Activated naive CD4-positive, alpha-beta T cell treated with anti-CD3 and anti-CD28 coated beads, Interleukin-2, amount 10 ng/mL, durations not matched to agents 7 days and 5 days (primary cell): ENCODE data around the gene SLIT1.

Source experiments
- CTCF ChIA-PET: fragments of 350-600 bp; sonication (Branson Sonifier 250); formaldehyde crosslinking; loops from one replicate; lab custom pipeline; 2021; ENCODE audit warnings: antibody characterized with exemption; lab: Charles Lee
- DNase-seq: peaks from one replicate; pipeline ENCODE4 v3.0.0-alpha.2; 2020
- H3K27ac Mint-ChIP-seq: one replicate; pipeline ENCODE4 v1.8.0; 2021; ENCODE audit warnings: mild to moderate bottlenecking, moderate library complexity, mixed read lengths
- H3K27me3 Mint-ChIP-seq: one replicate; pipeline ENCODE4 v1.8.0; 2021; ENCODE audit warnings: mild to moderate bottlenecking, mixed read lengths
- H3K36me3 Mint-ChIP-seq: one replicate; pipeline ENCODE4 v1.8.0; 2021; ENCODE audit warnings: mixed read lengths
- H3K4me1 Mint-ChIP-seq: one replicate; pipeline ENCODE4 v1.8.0; 2021; ENCODE audit warnings: mixed read lengths
- H3K4me3 Mint-ChIP-seq: one replicate; pipeline ENCODE4 v1.8.0; 2021; ENCODE audit warnings: mild to moderate bottlenecking, moderate library complexity, mixed read lengths
- H3K9me3 Mint-ChIP-seq: one replicate; pipeline ENCODE4 v1.8.0; 2021; ENCODE audit warnings: mixed read lengths

The SLIT1 gene

DNA sequence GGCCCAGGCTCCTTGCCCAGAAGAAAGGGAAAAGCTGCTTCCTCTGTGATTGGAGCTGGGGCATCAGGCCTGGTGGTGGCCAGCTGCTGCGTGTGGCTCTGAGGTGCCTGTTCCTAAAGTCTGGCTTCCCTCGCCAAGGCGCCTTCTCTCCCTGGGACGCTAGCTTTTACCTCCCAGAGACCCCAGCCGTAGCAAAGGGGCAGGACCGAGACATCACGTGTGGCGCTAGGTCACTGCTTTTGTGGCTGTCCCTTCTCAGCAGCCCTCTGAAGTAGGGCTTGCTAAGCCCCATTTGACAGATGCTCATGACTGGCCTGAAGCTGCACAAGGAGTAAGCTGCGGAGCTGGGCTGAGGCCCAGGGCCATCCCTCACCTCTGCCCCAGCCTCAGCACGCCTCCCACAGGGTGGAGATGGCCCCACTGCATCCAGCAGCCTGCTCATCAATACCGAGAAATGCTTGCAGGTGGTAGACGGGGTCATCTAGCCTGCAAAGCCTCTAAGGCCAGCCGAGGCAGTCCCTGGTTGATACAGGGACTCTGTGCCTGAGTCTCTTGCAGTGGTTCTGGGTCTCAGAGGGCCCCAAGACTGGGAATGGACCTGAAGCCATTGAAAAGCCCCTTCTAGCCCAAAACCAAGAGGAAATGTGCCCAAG is 182.5 kb downstream of the SLIT1 start:
- CTCF ChIA-PET = interaction anchor here (0.6 kb wide), 1 partner anchor 609 kb away, joined by 3 read pairs; no protein-coding TSS in a partner anchor
- no peaks in the 10 kb centered on the region for H3K36me3 Mint-ChIP-seq
- H3K27me3 Mint-ChIP-seq = no peaks in the 10 kb centered on the region
- DNase-seq = no peak
- H3K4me3 Mint-ChIP-seq = no peak overlapping the region
- H3K27ac Mint-ChIP-seq = no peak overlapping the region
- no peaks in the 10 kb centered on the region for H3K4me1 Mint-ChIP-seq
- peaks cover 17% of the 10 kb centered on the region for H3K9me3 Mint-ChIP-seq

DNA sequence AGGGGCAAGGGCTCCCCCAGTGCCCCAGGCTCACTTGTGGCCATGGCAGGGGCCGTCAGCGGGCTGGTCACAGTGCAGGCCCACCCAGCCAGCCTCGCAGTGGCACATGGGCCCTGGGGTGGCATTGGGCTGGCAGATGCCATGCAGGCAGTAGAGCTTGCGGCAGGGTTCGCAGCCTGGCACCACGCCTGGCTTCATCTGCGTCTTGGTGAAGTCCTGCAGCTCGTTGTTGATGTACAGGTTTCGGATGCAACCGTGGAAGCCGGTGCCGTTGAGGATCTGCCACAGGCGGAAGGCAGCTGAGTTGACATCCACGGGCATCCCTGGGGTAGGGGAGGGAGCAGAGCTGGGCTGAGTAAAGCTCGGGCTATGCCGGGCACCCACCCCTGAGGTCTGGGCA is 183.1 kb downstream of the SLIT1 start:
- H3K27ac Mint-ChIP-seq = no peak overlapping the region
- CTCF ChIA-PET = no interaction called here
- DNase-seq = no peak
- no peaks in the 10 kb centered on the region for H3K4me1 Mint-ChIP-seq
- no peaks in the 10 kb centered on the region for H3K36me3 Mint-ChIP-seq
- H3K4me3 Mint-ChIP-seq = no peak overlapping the region
- no peaks in the 10 kb centered on the region for H3K27me3 Mint-ChIP-seq
- peaks cover 14% of the 10 kb centered on the region for H3K9me3 Mint-ChIP-seq

DNA sequence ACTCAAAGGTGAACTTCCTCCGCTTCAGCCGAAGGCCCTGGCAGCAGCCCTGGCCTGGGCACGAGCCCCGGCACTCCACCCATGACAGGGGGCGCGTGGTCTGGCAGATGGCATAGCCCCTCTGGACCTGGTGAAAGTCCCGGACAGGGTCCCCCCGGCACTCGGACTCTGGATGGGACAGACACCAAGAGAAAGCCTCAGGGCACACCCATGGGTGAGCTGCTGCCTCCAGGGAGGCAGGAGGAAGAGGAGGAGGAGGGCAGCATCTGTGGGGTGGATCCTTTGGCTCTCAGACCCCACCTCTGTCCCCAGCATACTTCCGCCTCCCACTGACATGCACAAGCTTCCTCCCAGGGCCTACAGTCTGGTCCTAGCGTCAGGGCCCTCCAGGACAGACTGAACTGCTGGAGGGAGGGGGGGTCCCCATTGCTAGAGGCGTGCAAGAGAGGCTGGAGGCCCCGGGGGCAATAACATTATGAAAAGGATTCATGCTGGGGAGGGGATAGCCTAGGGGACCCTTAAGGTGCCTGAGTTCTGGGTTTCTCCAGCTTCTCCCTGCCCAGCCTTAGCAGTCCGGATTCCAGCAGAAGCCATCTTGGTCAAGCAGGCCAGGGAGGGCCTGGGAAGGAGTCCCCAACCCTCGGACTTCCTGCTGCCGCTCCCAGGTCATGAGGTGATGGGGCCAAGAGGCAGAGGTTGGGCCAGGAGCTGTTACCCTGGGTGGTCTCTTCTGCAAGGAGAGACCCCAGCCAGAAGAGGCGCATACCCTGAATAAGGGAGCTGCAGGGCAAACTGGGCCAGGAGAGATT is 184.4 kb downstream of the SLIT1 start:
- no peak for DNase-seq
- no peaks in the 10 kb centered on the region for H3K27me3 Mint-ChIP-seq
- H3K4me3 Mint-ChIP-seq = no peak overlapping the region
- no peaks in the 10 kb centered on the region for H3K36me3 Mint-ChIP-seq
- peaks cover 1% of the 10 kb centered on the region for H3K9me3 Mint-ChIP-seq
- CTCF ChIA-PET = no interaction called here
- H3K4me1 Mint-ChIP-seq = no peaks in the 10 kb centered on the region
- no peak overlapping the region for H3K27ac Mint-ChIP-seq

DNA sequence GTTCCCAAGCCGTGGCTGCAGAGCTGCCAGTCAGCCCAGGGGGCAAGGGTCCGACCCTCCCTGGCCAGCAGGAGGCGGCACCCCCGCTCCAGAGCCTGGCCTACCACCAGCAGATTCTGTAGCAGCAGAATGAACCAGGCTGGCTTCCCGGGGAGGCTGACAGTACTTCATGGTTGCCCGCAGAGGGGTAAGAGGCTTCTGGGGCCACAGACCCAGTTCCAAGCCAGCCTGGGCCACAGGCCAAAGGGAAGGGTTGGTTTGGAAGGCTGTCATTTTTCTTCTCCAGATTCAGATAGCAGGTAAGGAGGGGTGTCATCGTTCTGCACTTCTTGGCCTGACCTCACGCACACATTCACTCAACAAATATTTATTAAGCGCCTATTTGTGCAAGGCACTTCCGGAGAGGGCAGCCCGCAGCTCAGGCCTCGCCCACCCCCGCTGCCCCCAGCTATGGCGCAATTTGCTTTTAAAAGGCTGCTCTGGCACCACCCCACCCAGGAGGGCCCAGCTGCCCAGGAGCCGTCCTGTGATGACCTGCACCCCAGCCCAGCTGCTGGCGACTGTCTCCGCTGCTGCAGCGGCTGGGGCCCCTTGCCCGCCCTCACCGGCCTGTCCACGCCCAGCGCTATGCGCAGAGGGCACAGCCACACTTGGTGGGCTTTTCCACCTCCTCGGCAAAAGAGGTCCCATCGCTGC is 185.1 kb downstream of the SLIT1 start:
- H3K36me3 Mint-ChIP-seq = no peaks in the 10 kb centered on the region
- CTCF ChIA-PET = no interaction called here
- H3K27me3 Mint-ChIP-seq = no peaks in the 10 kb centered on the region
- no peaks in the 10 kb centered on the region for H3K9me3 Mint-ChIP-seq
- H3K4me3 Mint-ChIP-seq = no peak overlapping the region
- H3K4me1 Mint-ChIP-seq = no peaks in the 10 kb centered on the region
- no peak overlapping the region for H3K27ac Mint-ChIP-seq
- no peak for DNase-seq

GRCh38 chr10:96999987-97000386 is 185.8 kb downstream of the SLIT1 start:
- H3K4me1 Mint-ChIP-seq = no peaks in the 10 kb centered on the region
- H3K27me3 Mint-ChIP-seq = no peaks in the 10 kb centered on the region
- no peak for DNase-seq
- CTCF ChIA-PET = no interaction called here
- H3K36me3 Mint-ChIP-seq = no peaks in the 10 kb centered on the region
- H3K4me3 Mint-ChIP-seq = no peak overlapping the region
- no peaks in the 10 kb centered on the region for H3K9me3 Mint-ChIP-seq
- H3K27ac Mint-ChIP-seq = no peak overlapping the region

- H3K4me3 Mint-ChIP-seq = no peak overlapping the region
- H3K4me1 Mint-ChIP-seq = no peaks in the 10 kb centered on the region
- no peaks in the 10 kb centered on the region for H3K36me3 Mint-ChIP-seq
- H3K27ac Mint-ChIP-seq = no peak overlapping the region
- no peaks in the 10 kb centered on the region for H3K27me3 Mint-ChIP-seq
- CTCF ChIA-PET = no interaction called here
- no peaks in the 10 kb centered on the region for H3K9me3 Mint-ChIP-seq
- no peak for DNase-seq
Observed at GRCh38 chr10:96999337-96999736, 186.4 kb downstream of the SLIT1 start.

GRCh38 chr10:96998329-96998888 is 187.3 kb downstream of the SLIT1 start:
- DNase-seq = no peak
- Mint-ChIP-seq H3K27me3 (no peaks in the 10 kb centered on the region), H3K36me3 (no peaks in the 10 kb centered on the region), H3K4me1 (no peaks in the 10 kb centered on the region), H3K9me3 (no peaks in the 10 kb centered on the region), H3K27ac (no peak overlapping the region), H3K4me3 (no peak overlapping the region)
- CTCF ChIA-PET = no interaction called here

GRCh38 chr10:96996275-96996965 is 189.3 kb downstream of the SLIT1 start:
- Mint-ChIP-seq H3K27me3 (no peaks in the 10 kb centered on the region), H3K9me3 (no peaks in the 10 kb centered on the region), H3K27ac (no peak overlapping the region), H3K4me1 (no peaks in the 10 kb centered on the region), H3K4me3 (no peak overlapping the region), H3K36me3 (no peaks in the 10 kb centered on the region)
- no peak for DNase-seq
- CTCF ChIA-PET = no interaction called here

GRCh38 chr10:96995851-96996250 is 189.9 kb downstream of the SLIT1 start:
- no peaks in the 10 kb centered on the region for H3K36me3 Mint-ChIP-seq
- no peaks in the 10 kb centered on the region for H3K27me3 Mint-ChIP-seq
- no peaks in the 10 kb centered on the region for H3K4me1 Mint-ChIP-seq
- no peaks in the 10 kb centered on the region for H3K9me3 Mint-ChIP-seq
- DNase-seq = no peak
- no peak overlapping the region for H3K27ac Mint-ChIP-seq
- CTCF ChIA-PET = interaction anchor here (0.8 to 2.8 kb wide), 2 partner anchors 29 to 42 kb away, joined by 3 to 11 read pairs; no protein-coding TSS in a partner anchor
- H3K4me3 Mint-ChIP-seq = no peak overlapping the region

GRCh38 chr10:96992721-96993120 is 193.0 kb downstream of the SLIT1 start:
- no peaks in the 10 kb centered on the region for H3K27me3 Mint-ChIP-seq
- H3K36me3 Mint-ChIP-seq = no peaks in the 10 kb centered on the region
- CTCF ChIA-PET = no interaction called here
- H3K4me3 Mint-ChIP-seq = no peak overlapping the region
- no peak for DNase-seq
- no peaks in the 10 kb centered on the region for H3K9me3 Mint-ChIP-seq
- H3K27ac Mint-ChIP-seq = no peak overlapping the region
- H3K4me1 Mint-ChIP-seq = no peaks in the 10 kb centered on the region

DNA sequence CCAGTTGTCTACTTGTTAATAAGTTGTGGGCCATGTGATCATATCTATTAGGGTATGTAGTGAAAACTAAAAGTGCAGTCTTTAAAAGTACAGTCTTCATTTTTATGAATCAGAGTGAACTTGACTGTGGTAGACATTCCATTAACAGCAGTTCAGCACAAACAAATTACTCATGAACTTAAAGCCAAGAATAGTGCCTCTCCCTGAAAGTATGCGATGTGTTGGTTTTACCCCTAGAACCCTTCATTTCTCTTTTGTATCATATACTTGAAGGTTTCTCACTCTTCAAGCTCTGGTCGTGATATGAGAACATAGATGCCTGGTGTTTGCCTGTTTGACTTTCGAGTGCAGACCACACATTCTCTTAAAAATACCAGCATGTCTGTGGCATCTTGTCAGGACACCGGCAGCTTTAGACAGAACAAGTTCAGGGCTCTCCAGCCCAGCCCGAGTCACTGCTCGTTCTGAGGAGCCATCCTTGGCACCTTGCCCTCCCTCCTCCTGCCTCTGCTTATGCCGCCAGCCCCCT is 194.4 kb downstream of the SLIT1 start:
- Mint-ChIP-seq H3K27ac (no peak overlapping the region), H3K27me3 (no peaks in the 10 kb centered on the region)

GRCh38 chr10:96988426-96988825 is 197.3 kb downstream of the SLIT1 start:
- Mint-ChIP-seq H3K36me3 (no peaks in the 10 kb centered on the region), H3K4me1 (no peaks in the 10 kb centered on the region), H3K4me3 (no peak overlapping the region), H3K27ac (no peak overlapping the region), H3K27me3 (no peaks in the 10 kb centered on the region), H3K9me3 (no peaks in the 10 kb centered on the region)
- no peak for DNase-seq
- CTCF ChIA-PET = no interaction called here

More for the DNA sequence above, 194.4 kb downstream of the SLIT1 start:
- Mint-ChIP-seq H3K4me3 (no peak overlapping the region), H3K4me1 (no peaks in the 10 kb centered on the region), H3K9me3 (no peaks in the 10 kb centered on the region), H3K36me3 (no peaks in the 10 kb centered on the region)
- no peak for DNase-seq
- CTCF ChIA-PET = interaction anchor here (1.1 kb wide), 1 partner anchor 34 kb away, joined by 5 read pairs; no protein-coding TSS in a partner anchor

DNA sequence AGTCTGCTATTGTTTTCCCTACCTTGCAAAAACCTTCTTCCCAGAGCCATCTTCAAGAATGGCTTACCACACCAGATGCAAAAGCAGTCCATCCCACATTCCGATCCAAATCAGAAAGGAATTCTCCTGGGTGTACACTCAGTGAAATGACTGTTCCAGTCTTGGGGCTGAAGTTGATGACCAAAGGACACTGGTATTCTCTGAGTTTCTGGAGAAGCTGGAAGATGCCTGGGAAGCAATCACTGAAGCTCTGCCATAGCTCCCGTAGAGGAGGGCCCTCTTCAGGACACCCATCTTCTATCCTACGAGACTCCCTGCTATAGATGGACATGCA is 197.9 kb downstream of the SLIT1 start:
- CTCF ChIA-PET = no interaction called here
- no peaks in the 10 kb centered on the region for H3K4me1 Mint-ChIP-seq
- no peak overlapping the region for H3K27ac Mint-ChIP-seq
- no peaks in the 10 kb centered on the region for H3K36me3 Mint-ChIP-seq
- no peak for DNase-seq
- no peaks in the 10 kb centered on the region for H3K9me3 Mint-ChIP-seq
- no peak overlapping the region for H3K4me3 Mint-ChIP-seq
- no peaks in the 10 kb centered on the region for H3K27me3 Mint-ChIP-seq
